ENCODE measurements around the gene MARCOL.

DNA sequence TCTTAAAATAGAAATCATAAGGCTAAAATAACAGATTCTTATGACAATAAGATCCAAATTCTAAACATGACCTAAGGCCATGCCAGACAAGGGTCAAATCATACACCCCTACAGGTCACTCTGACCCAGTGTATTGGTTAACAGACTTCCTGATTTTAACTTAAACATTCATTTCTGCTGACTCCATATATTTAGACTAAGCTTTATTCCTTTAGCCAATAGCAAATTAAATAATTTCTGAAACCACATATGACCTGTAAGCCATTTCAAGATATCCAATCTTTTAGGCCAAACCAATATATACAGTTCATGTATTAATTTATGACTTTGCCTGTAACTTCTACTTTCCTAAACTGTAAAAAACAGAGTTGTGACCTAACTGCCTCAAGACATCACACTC lies 22.9 kb downstream of the MARCOL start:
- TF ChIP-seq POLR2A (IDR thresholded peaks at IDR 0.05): no peak
- TF ChIP-seq, protein P1, sequence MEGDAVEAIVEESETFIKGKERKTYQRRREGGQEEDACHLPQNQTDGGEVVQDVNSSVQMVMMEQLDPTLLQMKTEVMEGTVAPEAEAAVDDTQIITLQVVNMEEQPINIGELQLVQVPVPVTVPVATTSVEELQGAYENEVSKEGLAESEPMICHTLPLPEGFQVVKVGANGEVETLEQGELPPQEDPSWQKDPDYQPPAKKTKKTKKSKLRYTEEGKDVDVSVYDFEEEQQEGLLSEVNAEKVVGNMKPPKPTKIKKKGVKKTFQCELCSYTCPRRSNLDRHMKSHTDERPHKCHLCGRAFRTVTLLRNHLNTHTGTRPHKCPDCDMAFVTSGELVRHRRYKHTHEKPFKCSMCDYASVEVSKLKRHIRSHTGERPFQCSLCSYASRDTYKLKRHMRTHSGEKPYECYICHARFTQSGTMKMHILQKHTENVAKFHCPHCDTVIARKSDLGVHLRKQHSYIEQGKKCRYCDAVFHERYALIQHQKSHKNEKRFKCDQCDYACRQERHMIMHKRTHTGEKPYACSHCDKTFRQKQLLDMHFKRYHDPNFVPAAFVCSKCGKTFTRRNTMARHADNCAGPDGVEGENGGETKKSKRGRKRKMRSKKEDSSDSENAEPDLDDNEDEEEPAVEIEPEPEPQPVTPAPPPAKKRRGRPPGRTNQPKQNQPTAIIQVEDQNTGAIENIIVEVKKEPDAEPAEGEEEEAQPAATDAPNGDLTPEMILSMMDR (IDR thresholded peaks at IDR 0.05): no peak

Measured in esophagus squamous epithelium (tissue), 4 donors.